CD4-positive, alpha-beta T cell (primary cell): ENCODE measurements around the gene SPP2. TPM values are rescaled to one million over a fixed set of nuclear protein-coding genes. Genes with fewer than 3 reads are reported as not detected.

ENCODE experiments used
- ATAC-seq: fragments of 200-7000 bp; cut with Tn5 transposase; one replicate; pipeline ENCODE4 v1.10.0; 2022; ENCODE audit warnings: mild to moderate bottlenecking; ENCODE audit not compliant: poor library complexity
- CTCF ChIA-PET: fragments of 350-600 bp; sonication (Branson Sonifier 250); formaldehyde crosslinking; loops from one replicate; lab custom pipeline; 2021; ENCODE audit warnings: antibody characterized with exemption, inconsistent platforms; lab: Charles Lee
- POLR2A ChIA-PET: fragments of 350-600 bp; sonication (Branson Sonifier 250); formaldehyde crosslinking; loops from one replicate; lab custom pipeline; 2021; ENCODE audit warnings: antibody characterized with exemption, inconsistent platforms; lab: Charles Lee
- DNase-seq, 14 experiments: peaks; one replicate each; pipeline ENCODE4 v3.0.0-alpha.2; 2013 to 2020; ENCODE audit warnings: mixed read lengths in 2 of 14
- H3K27ac ChIP-seq, 2 donors: one replicate each; pipeline versions ENCODE4 v1.5.1 to v1.7.0; 2013; ENCODE audit warnings: low read length in 2 of 2, low read depth in 1 of 2, mild to moderate bottlenecking in 1 of 2
- H3K27me3 ChIP-seq, 2 experiments: 1 replicate in 1 of 2; 2 replicates in 1 of 2; pipeline versions ENCODE4 v1.6.1 to v1.7.0; 2013; ENCODE audit warnings: low read length in 2 of 2, control low read depth in 1 of 2, mild to moderate bottlenecking in 1 of 2, moderate library complexity in 1 of 2; ENCODE audit not compliant: insufficient read depth in 2 of 2, control insufficient read depth in 1 of 2
- H3K36me3 ChIP-seq: one replicate; pipeline ENCODE4 v1.6.1; 2013; ENCODE audit warnings: low read length, control low read depth; ENCODE audit not compliant: insufficient read depth
- H3K4me1 ChIP-seq: one replicate; pipeline ENCODE4 v1.6.1; 2013; ENCODE audit warnings: low read length, control low read depth; ENCODE audit not compliant: insufficient read depth
- H3K4me3 ChIP-seq: one replicate; pipeline ENCODE4 v1.5.1; 2013; ENCODE audit warnings: mild to moderate bottlenecking, low read length, moderate library complexity
- H3K9me3 ChIP-seq, 2 experiments: 1 replicate in 1 of 2; 2 replicates in 1 of 2; pipeline versions ENCODE4 v1.6.1 to v1.7.0; 2013; ENCODE audit warnings: low read length in 2 of 2, mild to moderate bottlenecking in 2 of 2, control low read depth in 1 of 2, moderate library complexity in 1 of 2; ENCODE audit not compliant: control insufficient read depth in 1 of 2, insufficient read depth in 1 of 2
- H3K27ac Mint-ChIP-seq: one replicate; pipeline ENCODE4 v1.8.0; 2020; ENCODE audit warnings: mixed read lengths
- H3K27me3 Mint-ChIP-seq: one replicate; pipeline ENCODE4 v1.8.0; 2021; ENCODE audit warnings: mixed read lengths
- H3K36me3 Mint-ChIP-seq: one replicate; pipeline ENCODE4 v1.8.0; 2021; ENCODE audit warnings: low read depth, mixed read lengths
- H3K4me1 Mint-ChIP-seq: one replicate; pipeline ENCODE4 v1.8.0; 2021; ENCODE audit warnings: low read depth, mixed read lengths
- H3K4me3 Mint-ChIP-seq: one replicate; pipeline ENCODE4 v1.8.0; 2020; ENCODE audit warnings: mild to moderate bottlenecking, mixed read lengths
- H3K9me3 Mint-ChIP-seq: one replicate; pipeline ENCODE4 v1.8.0; 2020; ENCODE audit warnings: mixed read lengths
- intact Hi-C, 2 experiments: fragments of 100-400 bp; cut with DNase I in 1 of 2; cut with micrococcal nuclease in 1 of 2; formaldehyde crosslinking; loops; one replicate each; pipeline versions ENCODE4 v1.15.1 to v1.9.0; 2023 to 2025; cut with DNase I, micrococcal nuclease
- total RNA-seq, 174 experiments: library from RNA in 2 of 174; stranded (reverse) in 2 of 174; gene quantifications; one replicate each; pipeline ENCODE4 v1.2.3 and lab custom pipeline; 2021 to 2026
- TF ChIP-seq, protein P1 (sequence below): fragments of 200-600 bp; IDR thresholded peaks from one replicate; pipeline ENCODE4 v1.8.0; 2022; ENCODE audit warnings: antibody characterized with exemption, mild to moderate bottlenecking

SPP2 gene
- total RNA-seq, 2 experiments from 2014 or later = not detected

DNA sequence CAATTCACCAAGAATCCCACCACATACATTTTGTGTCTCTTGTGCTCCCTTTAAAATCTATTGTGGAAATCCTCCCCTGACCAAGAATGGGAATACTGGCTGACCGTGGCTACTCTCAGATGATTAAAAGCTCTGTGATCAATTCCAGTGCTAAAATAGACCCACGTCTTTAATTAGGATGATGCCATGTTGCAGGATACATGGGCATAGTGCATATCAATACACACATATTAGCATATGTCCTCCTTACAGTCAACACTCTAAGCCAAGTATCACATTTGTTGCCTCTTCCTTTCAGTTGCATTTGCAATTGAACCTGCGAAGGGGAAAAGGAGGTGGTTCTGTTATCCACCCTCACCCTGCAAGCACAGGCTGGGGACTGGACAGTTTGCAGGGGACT, 41.8 kb downstream of the SPP2 start:
- no peak overlapping the region for H3K27ac ChIP-seq
- Mint-ChIP-seq H3K4me3 (no peak overlapping the region), H3K27ac (no peak overlapping the region), H3K9me3 (peaks cover 12% of the 10 kb centered on the region), H3K36me3 (no peaks in the 10 kb centered on the region), H3K27me3 (no peaks in the 10 kb centered on the region), H3K4me1 (no peaks in the 10 kb centered on the region)
- TF ChIP-seq, protein P1, sequence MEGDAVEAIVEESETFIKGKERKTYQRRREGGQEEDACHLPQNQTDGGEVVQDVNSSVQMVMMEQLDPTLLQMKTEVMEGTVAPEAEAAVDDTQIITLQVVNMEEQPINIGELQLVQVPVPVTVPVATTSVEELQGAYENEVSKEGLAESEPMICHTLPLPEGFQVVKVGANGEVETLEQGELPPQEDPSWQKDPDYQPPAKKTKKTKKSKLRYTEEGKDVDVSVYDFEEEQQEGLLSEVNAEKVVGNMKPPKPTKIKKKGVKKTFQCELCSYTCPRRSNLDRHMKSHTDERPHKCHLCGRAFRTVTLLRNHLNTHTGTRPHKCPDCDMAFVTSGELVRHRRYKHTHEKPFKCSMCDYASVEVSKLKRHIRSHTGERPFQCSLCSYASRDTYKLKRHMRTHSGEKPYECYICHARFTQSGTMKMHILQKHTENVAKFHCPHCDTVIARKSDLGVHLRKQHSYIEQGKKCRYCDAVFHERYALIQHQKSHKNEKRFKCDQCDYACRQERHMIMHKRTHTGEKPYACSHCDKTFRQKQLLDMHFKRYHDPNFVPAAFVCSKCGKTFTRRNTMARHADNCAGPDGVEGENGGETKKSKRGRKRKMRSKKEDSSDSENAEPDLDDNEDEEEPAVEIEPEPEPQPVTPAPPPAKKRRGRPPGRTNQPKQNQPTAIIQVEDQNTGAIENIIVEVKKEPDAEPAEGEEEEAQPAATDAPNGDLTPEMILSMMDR = no peak
- CTCF ChIA-PET = no interaction called here
- H3K27me3 ChIP-seq = no peaks in the 10 kb centered on the region
- H3K4me1 ChIP-seq = peaks cover 2% of the 10 kb centered on the region
- H3K9me3 ChIP-seq = peaks cover 0 to 7% of the 10 kb centered on the region in 2 experiments
- no peak overlapping the region for H3K4me3 ChIP-seq
- intact Hi-C loops = loop anchor here in 1 of 2 experiments (5.0 kb wide), 1 partner anchor 375 kb away; the partner anchor contains the start of gene UGT1A4
- no peaks in the 10 kb centered on the region for H3K36me3 ChIP-seq
- ATAC-seq = no peak
- POLR2A ChIA-PET = no interaction called here
- no peak for DNase-seq

GRCh38 chr2:234095301-234095700, 44.8 kb downstream of the SPP2 start:
- ChIA-PET POLR2A (no interaction called here), CTCF (no interaction called here)
- Mint-ChIP-seq H3K4me3 (no peak overlapping the region), H3K27ac (no peak overlapping the region), H3K9me3 (peaks cover 2% of the 10 kb centered on the region), H3K4me1 (peaks cover 24% of the 10 kb centered on the region), H3K27me3 (no peaks in the 10 kb centered on the region), H3K36me3 (no peaks in the 10 kb centered on the region)
- Histone ChIP-seq H3K4me1 (peaks cover 10% of the 10 kb centered on the region), H3K27me3 (no peaks in the 10 kb centered on the region), H3K27ac (no peak overlapping the region), H3K4me3 (no peak overlapping the region), H3K9me3 (peaks cover 0 to 7% of the 10 kb centered on the region in 2 experiments), H3K36me3 (no peaks in the 10 kb centered on the region)
- intact Hi-C loops = no loop called here
- ATAC-seq (no peak), DNase-seq (no peak)
- TF ChIP-seq, protein P1 = no peak

DNA sequence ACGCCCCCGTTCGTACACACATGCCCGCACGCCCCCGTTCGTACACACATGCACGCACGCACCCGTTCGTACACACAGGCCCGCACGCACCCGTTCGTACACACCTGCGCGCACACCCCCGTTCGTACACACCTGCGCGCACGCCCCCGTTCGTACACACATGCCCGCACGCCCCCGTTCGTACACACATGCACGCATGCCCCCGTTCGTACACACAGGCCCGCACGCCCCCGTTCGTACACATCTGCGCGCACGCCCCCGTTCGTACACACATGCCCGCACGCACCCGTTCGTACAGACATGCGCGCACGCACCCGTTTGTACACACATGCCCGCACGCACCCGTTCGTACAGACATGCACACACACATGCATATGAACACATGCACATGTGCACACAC, 45.7 kb downstream of the SPP2 start:
- no peaks in the 10 kb centered on the region for H3K27me3 ChIP-seq
- CTCF ChIA-PET = no interaction called here
- Mint-ChIP-seq H3K27ac (no peak overlapping the region), H3K4me1 (peaks cover 33% of the 10 kb centered on the region), H3K9me3 (peaks cover 2% of the 10 kb centered on the region), H3K27me3 (no peaks in the 10 kb centered on the region), H3K4me3 (no peak overlapping the region), H3K36me3 (no peaks in the 10 kb centered on the region)
- ATAC-seq (no peak), DNase-seq (no peak)
- POLR2A ChIA-PET = no interaction called here
- intact Hi-C loops = no loop called here
- no peak overlapping the region for H3K27ac ChIP-seq
- no peak overlapping the region for H3K4me3 ChIP-seq
- peaks cover 0 to 7% of the 10 kb centered on the region in 2 experiments for H3K9me3 ChIP-seq
- TF ChIP-seq, protein P1 = no peak
- H3K4me1 ChIP-seq = peaks cover 17% of the 10 kb centered on the region
- no peaks in the 10 kb centered on the region for H3K36me3 ChIP-seq
